Erythroblast (primary cell): ENCODE data around the gene SPINK8.

Source experiments
- GATA1 ChIP-seq: IDR thresholded peaks from 2 replicates; pipeline ENCODE4 v1.6.1; 2011; ENCODE audit warnings: low read depth, mild to moderate bottlenecking, control low read depth, low read length, moderate library complexity
- POLR2A ChIP-seq: IDR thresholded peaks from 2 replicates; pipeline ENCODE4 v1.6.1; 2011; ENCODE audit warnings: mild to moderate bottlenecking, low read length

DNA sequence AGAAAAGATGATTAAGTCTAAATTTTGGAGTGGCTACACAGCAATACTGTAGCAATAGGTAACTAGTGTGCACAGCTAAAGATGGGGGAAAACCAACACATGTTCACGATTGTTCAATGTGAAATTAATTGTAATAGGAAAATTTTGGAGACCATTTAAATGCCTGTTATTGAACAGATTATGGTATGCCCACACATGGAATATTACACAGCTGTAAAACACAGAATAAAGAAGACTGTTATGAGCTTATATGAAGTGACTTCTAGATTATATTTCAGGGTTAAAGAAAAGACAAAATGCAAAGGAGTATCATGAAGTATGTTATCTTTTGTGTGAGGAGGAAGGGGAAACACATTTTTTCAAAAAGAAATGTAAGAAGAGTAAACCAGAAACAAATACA, 43.8 kb downstream of the SPINK8 start:
- TF ChIP-seq POLR2A (no peak), GATA1 (no peak)
